HUDEP-2 (cell line): ENCODE results near the gene DFFB.
"Not testable (repeated sequence)": the region's sequence is repeated elsewhere in the genome, so short reads cannot be mapped to it uniquely, and the experiment has no call there.

Source experiments
- DNase-seq, 76 experiments: peaks; one replicate each; lab custom pipeline; 2025; ENCODE audit not compliant: unreplicated experiment in 76 of 76; lab: John Stamatoyannopoulos, UW

DFFB gene

GRCh38 chr1:3856923-3857790, at the start of gene DFFB, which contains the start of gene CEP104:
Gene DFFB, plus strand, starts transcription at chr1:3857476. Its CDS starts 128 bp downstream, at chr1:3857604.
Gene CEP104, minus strand, starts transcription at chr1:3857211. Its CDS starts 4,804 bp downstream, at chr1:3852407.
- DNase-seq = peak; percentile 42 to 96 (median 91)

DNA sequence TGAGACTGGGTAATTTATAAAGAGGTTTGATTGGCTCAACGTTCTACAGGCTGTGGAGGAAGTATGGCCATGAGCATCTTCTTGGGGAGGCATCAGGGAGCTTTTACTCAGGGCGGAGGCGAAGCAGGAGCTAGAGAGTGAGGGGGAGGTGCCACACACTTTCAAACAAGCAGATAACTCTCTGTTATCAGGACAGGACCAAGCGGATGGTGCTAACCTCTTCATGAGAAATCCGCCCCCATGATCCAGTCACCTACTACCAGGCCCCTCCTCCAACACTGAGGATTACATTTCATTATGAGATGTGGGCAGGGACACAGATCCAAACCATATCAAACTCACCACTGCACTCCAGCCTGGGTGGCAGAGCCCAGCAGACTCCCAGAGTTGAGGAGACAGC, 49.5 kb upstream of the DFFB start:
- DNase-seq = peak in 51 of 76 experiments; percentile 7 to 95 (median 47)

DNA sequence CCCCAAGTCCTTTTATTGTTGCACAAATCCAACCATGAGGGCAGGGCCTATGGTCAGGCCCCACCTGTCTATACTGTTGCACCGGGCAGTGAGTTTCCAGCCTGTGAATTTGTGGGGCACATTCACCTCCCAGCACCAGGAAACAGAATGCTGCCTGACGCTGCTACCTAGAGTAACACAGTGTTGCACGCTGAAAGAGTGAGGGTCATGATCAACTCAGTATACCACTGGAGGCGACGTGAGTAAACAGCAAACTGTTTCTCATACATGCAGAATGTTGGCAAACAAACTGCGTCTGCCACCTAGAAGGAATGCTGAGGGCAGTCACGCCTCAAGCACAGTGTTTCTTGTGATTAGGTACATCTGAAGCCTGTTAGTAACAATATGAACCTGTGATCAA, 47.6 kb upstream of the DFFB start:
- DNase-seq = no peak

DNA sequence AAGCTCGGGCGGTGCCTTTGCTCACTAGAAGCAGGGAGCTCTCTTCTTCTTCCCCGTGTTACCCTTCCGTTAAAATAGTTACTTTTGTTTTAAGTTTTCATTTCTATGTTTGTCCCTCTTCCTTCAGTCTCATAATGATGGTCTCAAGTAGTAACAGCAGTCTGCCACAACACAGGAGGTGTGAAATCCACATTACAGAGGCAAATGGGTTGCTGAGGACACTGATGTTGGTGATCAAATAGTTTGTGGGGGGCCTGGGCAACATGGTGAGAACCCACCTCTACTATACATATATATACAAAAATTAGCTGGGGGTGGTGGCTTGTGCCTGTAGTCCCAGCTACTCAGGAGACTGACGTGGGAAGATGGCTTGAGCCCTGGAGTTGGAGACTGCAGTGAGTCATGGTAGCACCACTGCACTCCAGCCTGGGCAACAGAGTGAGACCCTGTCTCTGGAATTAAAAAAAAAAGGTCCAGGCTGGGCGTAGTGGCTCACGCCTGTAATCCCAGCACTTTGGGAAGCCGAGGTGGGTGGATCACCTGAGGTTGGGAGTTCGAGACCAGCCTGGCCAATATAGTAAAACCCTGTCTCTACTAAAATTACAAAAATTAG, 47.0 kb upstream of the DFFB start:
- DNase-seq = not testable (repeated sequence)

DNA sequence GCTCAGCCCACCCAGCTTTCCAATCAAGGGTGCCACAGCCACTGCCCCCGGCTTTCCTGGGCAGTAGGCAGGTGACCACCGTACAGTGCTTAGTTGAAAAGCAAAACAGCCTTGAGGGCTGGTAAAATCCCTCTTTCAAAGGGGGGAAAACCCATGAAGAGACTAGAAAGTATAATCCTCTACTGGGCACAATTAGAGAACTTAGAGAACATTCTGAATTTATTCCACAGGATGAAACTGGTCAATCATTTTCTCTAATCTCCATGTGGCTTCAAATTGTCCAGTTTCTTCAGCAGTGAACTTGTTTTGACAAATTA, 45.7 kb upstream of the DFFB start:
- no peak for DNase-seq

DNA sequence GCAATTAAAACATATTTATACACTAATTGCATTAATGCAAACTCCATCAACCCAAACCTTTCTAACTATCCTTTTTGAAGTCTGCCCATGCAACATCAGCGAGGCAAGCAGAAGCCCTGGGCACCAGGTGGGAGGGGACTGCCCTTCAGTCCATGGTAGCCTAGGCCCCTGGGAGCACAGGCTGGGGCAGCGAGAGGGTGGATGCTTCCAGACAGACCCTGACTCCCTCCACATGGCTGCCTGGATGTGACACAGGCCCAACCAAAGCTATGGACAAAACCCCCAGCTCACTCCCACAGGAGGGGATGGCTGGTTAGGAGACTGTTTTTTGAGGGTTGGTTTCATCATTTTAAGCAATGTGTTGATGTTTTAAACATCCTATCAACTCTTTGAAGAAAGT, 43.2 kb upstream of the DFFB start:
- DNase-seq = no peak

DNA sequence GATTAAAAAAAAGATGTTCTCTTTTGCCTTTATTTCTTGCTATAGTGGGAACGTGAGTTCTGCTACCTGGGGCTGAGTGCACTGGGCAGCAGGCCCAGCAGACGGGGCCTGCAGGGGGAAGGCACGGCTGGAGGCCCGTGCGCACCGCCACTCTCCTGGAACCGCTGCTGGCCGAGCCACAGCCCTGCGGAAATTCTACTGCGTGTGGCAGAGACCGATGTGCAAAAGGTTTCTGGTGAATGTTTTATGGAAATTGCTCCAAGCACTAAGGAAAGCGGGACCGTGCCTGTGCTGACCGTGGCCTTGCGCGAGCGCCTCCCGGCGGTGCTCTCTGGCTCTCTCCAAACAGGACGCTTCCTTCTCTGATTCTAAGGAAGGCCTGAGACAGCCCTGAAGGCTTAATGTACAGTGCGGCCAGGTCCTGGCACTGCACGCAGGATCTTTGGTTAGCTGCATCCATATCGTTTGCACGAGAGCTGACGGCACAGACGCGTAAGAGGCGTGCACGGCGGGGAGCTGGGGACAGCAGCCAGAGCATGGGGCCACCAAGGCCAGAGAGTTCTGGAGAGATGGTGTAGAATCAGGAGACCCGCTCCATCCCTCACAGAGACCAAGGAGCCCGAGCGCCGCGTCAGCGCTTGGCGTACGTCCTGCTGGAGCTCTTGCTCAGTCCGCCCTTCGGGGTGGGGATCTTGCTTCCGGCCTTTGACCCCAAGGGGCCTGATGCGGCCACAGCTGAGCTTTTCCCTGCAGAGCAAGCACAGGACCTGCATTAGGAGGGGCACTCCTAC, 42.3 kb upstream of the DFFB start:
- no peak for DNase-seq

DNA sequence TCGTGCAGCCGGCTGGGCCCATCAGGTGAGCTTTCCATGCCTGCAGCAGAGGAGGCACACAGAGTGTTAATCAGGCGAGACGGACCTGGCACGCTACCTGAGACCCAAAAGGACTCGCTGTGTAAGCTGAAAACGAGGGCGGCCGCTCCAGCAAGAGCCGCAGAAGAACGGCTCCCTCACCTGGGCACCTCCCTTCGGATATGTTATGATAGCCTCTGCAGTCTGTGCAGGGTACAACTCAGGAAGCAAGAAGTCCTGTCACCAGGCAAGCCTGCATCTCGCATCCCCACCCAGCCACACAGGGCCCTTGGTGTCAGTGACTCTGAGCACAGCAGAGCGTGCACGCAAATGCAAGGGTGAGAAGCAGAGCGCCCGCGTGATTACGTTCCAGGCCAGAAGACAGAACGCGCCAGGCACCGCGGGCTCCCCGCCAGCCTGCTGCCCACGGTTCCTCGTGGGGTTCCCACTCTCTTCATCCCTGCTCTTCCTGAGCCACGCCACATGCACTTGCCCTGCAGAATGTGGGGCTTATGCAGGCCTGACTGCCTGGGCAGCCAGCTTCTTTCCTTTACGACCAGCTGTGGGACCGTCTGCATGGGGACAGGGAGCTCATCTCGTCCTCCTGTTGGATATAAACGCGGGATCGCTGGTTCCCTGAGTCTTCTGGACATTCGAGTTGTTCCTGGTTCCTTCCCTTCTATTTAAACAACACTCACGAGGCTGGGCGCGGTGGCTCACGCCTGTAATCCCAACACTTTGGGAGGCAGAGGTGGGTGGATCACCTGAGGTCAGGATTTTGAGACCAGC, 40.7 kb upstream of the DFFB start:
- no peak for DNase-seq

DNA sequence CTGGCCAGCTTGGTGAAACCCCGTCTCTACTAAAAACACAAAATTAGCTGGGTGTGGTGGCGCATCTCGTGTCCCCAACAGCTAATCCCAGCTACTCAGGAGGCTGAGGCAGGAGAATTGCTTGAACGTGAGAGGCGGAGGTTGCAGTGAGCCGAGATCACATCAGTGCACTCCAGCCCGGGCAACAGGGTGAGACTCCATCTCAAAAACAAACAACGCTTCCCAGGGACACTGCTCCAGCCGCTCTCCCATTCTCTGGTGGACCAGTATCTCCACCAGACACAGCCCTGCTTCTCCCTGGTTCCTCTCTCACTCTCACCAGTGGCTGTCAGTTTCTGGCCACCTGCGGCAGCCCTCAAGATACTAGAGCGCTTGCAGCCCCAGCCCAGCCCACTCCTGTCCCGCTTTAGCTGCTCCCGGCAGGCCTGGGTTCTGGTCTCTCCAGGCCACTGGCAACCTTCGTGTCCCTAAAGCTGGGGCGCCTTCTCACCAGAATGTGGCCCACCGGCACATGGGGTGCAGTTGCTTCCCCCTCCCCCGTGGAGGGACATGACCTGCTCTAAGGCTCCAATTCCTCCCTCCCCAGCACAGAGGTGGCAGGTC, 40.0 kb upstream of the DFFB start:
- no peak for DNase-seq

GRCh38 chr1:3817821-3818597, 39.3 kb upstream of the DFFB start:
- no peak for DNase-seq

DNA sequence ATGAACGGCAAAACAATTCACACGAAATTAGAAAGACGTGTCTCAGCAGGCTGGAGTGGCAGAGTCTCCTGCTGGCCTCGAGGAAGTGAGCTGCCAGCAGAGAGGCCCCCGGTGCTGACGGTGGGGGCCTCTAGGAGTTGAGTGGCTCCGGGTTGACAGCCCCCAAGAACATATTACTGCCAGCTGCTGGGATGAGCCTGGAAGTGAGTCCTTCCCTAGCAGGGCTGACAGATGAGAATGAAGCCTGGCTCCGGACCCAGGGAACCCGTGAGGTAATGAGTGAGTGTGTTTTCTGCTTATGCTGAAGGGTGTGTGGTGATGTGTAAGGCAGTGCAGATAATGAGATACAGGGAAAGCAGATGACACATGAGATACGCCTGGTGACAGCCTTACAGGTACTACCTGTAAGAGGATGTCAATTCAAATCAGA, 37.5 kb upstream of the DFFB start:
- no peak for DNase-seq

GRCh38 chr1:3820316-3820715, 37.0 kb upstream of the DFFB start:
- no peak for DNase-seq

GRCh38 chr1:3821004-3821403, 36.3 kb upstream of the DFFB start:
- no peak for DNase-seq

- no peak for DNase-seq
These were observed 35.8 kb upstream of the DFFB start for GRCh38 chr1:3821447-3821846.

DNA sequence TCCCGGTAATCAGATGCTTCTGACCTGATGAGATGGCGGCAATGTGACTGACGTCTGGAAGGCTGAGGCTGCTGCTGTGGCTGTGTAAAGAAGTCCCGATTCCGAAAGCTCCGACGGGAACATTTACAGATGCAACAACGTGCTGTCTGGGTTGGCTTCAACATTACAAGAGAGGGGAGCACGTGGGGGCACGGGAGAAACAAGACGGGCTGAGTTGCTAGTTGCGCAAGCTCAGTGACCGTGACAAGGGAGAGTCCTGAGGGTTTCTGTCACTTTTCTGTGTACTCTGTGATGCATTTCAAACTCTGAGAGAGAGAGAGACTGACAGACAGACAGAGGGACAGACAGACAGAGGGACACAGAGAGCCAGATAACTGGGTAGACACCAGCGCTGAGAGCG, 35.4 kb upstream of the DFFB start:
- no peak for DNase-seq

DNA sequence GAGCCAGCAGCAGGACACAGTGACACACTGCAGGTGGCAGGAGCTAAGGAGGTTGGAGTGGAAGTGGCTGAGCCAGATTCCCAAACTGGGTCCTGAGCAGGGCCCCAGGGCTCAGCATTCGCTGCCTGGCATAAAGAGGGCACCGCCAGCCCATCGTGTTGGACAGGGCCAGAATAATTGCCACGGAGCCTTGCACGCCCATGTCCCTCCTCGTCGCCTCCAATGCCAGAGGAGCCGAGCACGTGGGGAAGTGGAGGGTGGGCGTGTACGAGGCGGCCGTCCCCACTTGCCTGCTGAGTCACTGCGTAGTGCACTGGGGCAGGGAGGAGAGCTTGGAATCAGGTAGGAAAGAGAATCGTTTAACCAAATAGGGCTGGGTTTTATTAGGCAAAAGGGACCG, 34.9 kb upstream of the DFFB start:
- no peak for DNase-seq

GRCh38 chr1:3824650-3825049, 32.6 kb upstream of the DFFB start:
- DNase-seq = no peak

GRCh38 chr1:3825356-3825755, 31.9 kb upstream of the DFFB start:
- DNase-seq = no peak

GRCh38 chr1:3827813-3828307, 29.4 kb upstream of the DFFB start:
- no peak for DNase-seq
